ELR (cell line): ENCODE results near the gene PPFIA4.
A peak's percentile ranks its signal among the peaks of the same experiment; 100 is the strongest.

ENCODE experiments used
- DNase-seq: peaks from one replicate; pipeline ENCODE4 v3.0.0-alpha.2; 2015; ENCODE audit warnings: low read depth

The PPFIA4 gene

DNA sequence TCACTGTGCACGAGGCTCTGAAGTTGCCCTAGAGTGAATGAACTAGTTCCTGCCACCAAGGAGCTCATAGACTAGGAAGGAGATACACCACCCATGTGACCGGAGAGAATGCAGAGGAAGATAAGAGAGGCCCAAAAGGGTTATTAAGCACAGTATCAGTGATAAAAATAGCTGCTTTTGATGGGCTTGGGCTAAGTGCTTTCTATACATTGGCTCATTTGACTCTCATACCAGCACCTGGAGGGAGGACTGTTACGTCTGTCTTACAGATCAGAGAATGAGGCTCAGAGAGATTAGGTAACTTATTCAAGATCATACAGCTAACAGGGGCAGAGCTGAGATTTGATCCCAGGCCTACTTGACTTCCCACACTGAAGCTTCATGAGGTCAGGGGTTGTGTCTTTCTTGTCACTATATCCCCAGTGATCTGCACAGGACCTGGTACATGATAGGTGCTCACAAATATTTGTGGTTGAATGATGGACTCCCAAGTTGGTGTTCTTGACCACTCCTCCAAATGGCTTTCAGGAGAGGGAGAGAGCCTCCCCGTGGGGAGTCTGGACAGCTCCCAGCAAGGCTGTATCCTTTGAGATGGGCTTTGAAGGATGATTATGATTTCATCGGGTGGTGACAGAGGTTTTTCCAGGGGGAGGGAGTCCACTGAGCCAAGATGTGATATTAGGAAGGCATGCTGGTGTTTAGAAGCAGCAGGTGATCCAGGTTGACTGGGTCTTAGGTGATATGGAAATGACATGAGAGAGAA lies 14.4 kb downstream of the PPFIA4 start:
- no peak for DNase-seq

DNA sequence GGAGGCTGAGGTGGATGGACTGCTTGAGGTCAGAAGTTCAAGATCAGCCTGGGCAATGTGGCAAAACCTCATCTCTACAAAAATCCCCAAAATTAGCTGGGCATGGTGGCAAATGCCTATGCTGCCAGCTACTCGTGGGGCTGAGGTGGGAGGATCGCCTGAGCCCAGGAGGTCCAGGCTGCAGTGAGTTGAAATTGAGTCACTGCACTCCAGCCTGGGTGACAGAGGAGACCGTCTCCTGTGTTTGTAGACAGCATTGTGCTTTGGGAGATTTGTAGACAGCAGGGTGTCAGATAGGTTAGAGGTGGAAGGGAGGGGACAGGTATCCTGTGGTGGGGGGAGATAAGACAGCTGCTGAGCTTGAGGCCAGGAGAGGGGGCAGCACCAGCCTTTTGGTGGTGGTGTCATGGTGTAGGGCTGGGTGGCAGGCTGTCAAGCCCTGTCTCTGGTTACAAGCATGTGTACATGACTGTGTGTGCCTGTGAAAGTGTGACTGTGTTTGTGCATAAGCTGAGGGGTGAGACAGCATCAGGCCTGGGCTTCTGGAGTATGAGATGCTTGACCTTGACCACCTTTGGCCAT lies 15.2 kb downstream of the PPFIA4 start:
- no peak for DNase-seq

DNA sequence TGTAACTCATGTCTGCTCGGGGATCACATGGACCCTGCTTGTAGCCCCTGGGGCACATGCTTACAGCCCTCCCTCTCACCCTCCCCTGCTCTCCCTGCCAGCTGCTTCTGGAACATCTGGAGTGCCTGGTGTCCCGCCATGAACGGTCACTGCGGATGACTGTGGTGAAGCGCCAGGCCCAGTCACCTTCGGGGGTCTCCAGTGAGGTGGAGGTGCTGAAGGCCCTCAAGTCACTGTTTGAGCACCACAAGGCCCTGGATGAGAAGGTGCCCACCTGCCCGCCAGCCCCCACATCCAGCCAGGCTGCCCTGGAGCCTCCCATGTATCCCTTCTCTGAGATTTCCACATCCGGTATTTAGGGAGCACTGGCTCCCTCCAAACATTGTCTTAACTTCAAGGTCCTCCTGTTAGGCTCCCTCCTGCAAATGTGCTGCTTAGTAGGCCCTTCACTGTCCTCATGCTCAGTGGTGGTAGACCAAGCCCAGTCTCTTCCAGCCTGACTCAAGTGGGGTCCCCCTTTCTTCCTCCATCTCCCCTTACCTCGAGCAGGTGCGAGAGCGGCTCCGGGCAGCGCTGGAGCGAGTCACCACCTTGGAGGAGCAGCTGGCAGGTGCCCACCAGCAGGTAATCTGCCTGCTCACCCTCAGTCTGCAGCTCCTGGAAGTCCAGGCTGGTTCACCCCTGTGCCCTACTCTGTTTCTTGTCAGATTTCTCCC lies 17.7 kb downstream of the PPFIA4 start:
- DNase-seq = no peak

DNA sequence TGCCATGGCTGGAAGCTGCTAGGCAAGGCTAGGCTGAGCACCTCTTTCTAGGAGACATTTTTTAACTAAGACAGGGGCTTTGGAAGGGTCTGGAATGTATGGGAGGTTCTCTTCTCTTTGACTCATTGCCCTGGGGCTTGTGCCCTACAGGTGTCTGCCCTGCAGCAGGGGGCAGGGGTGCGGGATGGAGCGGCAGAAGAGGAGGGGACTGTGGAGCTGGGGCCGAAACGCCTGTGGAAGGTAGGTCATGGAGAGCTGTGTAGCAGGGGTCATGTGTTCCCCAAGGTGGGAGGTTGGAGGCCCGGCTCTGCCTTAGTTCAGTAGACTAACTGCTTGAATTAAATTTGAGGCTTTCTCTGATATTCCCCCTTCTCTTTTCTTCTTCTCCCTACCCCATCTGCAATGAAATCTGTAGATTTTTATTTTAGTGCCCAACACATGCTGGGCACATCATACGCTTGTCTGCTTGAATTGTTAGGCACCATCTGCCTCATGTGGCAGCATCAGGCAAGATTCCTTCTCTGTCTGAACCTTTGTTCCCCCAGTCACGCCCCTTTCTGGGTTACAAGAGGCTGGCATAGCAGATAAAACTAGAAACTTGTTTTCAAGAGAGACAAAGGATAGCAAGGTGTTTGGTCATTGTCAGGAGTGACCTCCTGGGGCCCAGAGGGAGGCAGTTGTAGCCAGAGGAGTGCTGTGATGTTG lies 18.4 kb downstream of the PPFIA4 start:
- DNase-seq = no peak

DNA sequence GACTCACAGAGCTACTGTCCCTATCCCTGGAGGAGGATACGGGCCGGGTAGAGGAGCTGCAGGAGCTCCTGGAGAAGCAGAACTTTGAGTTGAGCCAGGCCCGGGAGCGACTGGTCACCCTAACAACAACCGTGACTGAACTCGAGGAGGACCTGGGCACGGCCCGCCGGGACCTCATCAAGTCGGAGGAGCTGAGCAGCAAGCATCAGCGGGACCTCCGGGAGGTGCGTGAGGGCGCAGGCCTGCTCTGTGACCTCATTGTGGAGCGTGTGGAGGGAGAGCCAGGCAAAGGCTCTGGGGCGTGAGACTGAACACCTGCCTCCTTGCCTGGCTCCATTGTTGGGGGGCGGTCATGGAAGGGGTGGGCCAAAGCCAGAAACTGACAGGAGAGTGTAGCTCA lies 19.0 kb downstream of the PPFIA4 start:
- no peak for DNase-seq

DNA sequence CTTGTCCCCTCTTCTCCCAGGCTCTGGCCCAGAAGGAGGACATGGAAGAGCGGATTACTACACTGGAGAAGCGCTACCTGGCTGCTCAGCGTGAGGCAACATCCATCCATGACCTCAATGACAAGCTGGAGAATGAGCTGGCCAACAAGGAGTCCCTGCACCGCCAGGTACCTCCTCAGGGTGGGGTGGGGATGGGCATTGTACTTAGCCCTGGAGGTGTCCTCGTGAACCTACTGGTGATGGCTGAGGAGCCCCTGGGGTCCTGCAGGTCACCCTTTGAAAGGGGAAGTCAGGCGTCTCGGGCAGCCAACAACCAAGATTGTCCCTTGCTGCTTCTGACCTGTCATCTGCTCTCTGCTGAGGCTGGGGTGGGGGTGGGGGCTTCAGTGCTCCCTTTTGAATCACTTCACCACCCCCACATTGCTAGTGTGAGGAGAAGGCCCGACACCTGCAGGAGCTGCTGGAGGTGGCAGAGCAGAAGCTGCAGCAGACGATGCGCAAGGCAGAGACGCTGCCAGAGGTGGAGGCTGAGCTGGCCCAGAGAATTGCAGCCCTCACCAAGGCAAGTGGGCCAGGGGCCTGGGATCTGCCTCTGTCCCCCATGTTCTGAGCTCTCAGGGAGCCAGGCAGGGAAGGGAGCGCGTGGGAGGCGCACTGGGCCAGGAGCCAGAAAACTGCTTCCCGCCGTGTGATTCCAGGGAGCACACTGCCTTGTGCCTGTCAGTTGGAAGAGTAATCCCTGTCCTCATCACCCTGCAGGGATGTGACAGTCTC lies 19.7 kb downstream of the PPFIA4 start:
- no peak for DNase-seq

DNA sequence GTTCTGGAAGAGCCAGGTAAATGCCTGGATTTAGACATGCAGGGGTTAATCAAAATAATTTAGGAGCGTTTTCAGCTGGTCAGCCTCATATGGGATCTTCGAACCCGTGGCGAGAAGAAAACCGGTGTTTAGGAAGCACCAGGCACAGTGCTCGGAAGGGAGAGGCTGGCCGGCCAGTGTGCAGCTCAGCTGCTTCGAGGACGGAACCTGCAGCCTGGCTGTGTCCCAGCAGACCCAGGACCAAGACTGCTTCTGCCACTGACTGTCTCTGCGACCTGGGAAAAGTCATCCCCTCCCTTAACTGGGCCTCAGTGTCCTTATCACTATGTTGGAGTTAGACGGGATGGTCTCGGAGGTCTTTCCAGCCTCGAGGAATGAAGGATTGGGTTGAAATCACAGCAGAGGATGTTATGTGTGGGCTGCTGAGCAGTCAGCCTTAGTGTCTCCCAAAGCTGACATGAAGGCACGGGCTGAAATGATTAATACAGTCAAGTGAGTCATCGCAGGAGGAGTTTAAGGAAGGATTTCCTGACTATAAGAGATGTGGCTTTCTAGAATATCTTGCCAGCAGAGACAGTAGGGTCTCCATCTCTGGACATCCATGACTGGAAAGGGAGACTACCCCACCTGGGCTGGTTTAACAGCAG lies 20.8 kb downstream of the PPFIA4 start:
- DNase-seq = peak; percentile 88

DNA sequence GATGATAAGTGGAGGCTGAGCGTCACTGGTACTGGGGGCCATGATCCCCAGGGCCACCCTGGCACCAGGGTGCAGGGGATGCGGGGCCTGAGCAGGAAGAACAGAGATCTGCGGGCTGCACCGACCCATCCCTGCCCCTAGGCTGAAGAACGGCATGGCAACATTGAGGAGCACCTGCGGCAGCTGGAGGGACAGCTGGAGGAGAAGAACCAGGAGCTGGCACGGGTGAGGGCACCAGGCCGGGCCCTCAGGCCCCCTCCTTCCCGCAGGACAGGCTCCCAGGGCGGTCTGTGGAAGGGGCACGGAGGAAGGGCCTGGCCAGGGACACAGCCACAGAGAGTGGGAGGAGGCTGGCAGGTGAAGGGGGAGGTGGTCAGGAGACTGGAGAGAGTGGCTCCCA lies 21.8 kb downstream of the PPFIA4 start:
- DNase-seq = no peak

DNA sequence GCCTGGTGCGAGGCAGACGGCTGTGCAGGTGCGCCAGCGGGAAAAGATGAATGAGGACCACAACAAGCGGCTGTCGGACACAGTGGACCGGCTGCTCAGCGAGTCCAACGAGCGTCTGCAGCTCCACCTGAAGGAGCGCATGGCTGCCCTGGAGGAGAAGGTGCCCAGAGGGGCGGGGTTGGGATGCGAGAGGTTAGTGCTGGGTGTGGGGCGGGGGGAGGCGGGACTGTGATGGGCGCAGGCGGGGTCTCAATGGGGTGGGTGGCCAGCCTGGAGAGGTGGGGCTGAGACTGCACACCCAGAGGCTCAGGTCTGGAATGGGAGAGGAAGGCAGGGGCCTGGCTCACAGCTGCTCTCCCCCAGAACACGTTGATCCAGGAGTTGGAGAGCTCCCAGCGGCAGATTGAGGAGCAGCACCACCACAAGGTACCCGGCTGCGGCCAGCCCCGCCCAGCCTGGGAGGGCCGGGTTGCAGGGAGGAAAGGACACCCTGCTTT lies 22.3 kb downstream of the PPFIA4 start:
- peak; percentile 30 for DNase-seq

DNA sequence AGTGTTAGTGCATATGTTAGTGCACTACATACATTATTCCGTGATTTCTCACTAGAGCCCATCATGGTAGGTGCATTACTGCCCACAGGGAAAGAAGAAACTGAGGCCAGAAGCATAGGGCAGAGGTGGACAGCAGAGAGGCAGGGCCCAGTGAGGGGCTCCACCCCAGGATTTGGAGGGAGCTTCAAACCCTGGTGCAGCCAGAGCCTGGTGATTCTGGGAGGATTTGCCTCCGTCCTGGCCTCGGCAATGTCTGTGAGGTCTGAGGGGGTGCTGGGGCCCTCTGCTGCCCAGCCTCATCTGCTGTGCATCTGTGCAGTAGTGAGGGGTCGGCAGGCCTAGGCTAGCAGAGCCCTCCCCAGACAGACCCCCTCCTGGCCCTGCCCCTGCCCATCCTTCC lies 22.8 kb downstream of the PPFIA4 start:
- no peak for DNase-seq

DNA sequence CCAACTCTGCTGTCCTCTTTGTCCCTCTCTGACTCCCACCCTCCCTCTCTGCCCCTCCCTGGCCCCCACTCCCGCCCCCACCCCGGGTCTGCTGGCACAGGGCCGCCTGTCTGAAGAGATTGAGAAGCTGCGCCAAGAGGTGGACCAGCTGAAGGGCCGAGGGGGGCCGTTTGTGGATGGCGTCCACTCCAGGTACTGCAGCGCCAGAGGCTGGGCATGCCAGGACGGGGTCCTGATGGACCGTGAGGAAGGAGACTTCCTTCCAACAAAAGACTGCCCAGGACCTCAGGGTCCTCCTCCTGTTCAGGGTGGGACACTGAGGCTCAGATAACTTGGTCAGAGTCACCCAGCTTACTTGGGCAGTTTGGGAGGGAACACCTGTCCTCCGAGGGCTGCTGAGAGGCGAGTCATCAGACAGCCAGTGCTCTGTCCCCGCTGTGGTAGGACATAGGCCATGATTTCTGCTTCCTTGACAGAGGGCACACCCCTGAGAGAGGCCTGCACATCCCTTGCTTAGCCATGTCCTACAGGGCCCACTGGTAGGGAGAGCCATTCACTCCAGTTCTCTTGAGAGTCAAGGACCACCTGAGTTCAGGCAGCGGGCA lies 23.4 kb downstream of the PPFIA4 start:
- no peak for DNase-seq

DNA sequence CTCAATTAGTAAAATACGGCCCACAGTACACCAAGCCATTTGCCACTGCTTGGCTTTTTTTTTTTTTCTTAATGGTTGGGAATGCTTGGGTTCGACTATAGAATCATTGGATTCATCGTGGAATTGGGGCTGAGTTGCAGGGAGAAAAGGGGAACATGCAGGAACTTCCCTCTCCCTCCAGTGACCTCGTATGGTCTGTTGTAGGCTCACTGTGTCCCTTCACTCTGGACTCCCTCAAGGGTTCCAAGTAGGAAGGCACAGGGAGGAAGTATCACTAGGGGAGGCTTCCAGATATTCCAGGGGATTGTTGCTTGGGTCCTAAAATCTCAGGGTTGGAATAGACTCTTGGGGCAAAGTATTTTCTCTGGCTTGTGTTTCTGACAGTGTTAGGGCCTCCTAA lies 24.5 kb downstream of the PPFIA4 start:
- no peak for DNase-seq

DNA sequence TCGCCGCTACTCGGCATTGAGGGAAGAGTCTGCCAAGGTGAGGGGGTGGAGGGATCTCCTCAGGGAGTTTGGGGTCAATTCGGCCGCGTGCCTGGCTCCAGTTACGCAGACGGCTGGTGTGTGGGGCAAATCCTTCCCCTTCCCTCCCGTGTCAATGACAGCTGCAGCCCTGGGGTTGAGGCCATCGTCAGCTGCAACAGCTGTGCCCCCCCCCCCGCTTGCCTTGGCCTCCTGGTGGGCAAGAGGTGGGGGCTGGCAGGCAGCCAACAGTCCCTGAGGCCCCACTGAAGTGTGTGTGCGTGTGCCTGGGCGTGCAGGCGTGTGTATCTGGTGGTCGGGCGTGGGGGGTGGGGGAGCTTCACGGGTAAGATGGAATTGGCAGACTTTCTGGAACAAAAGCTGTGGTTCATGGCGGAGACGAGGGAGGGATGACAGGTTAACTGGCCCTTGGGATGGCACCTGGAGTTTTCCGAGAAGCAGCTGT lies 25.6 kb downstream of the PPFIA4 start:
- DNase-seq = no peak

DNA sequence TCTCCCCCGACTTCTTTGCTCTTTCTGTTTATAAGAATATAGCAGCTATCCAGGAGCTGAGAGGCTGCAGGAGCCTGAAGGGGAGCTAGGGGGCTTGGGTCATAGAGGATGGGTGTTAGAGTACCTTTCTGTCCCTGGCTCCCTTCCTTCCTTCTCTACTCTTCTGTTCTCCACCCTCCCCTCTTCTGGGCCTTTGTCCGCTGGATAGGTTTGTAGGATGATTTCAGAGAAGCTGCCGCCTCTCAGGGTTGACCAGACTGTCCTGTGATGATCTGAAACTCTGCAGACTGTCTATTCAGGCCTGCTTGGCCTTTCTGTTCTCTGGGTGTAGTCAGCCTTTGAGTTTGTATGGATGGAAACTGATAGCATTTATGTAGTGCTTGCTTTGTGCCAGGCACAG lies 26.3 kb downstream of the PPFIA4 start:
- no peak for DNase-seq

DNA sequence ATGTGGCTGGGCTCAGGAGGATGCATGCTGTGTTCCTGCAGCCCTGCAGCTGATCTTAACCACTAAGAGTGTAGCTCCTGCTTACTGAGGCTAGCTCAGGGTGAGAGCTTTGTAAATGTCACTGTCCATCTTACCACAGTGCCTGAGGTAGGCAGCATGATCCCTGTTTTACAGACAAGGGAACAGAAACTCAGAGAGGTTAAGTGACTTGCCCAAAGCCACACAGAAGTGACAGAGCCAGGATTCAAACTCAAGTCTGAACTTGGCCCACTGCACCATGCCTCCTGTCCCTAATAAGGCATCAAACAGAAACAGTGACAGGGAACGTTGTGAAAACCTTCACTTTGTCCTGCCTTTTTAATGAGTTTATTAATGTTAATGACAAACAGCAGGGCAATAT lies 27.9 kb downstream of the PPFIA4 start:
- no peak for DNase-seq

DNA sequence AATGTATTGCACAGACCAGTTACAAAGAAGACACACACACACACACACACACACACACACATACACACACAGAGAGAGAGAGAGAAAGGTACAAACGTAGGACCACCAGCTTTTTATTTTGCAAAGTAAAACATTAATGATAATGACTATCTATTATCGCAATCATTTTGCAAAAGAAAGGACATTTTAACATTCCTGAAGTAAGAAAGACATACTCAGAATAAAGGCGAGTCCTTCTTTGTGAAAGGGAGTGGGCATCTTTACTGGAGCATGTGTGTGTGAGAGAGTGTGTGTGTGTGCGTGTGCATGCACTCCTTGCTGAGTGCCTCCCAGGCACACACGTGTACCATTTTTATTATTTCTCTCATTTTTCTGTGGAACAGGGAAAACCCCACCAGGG lies 28.4 kb downstream of the PPFIA4 start:
- no peak for DNase-seq

DNA sequence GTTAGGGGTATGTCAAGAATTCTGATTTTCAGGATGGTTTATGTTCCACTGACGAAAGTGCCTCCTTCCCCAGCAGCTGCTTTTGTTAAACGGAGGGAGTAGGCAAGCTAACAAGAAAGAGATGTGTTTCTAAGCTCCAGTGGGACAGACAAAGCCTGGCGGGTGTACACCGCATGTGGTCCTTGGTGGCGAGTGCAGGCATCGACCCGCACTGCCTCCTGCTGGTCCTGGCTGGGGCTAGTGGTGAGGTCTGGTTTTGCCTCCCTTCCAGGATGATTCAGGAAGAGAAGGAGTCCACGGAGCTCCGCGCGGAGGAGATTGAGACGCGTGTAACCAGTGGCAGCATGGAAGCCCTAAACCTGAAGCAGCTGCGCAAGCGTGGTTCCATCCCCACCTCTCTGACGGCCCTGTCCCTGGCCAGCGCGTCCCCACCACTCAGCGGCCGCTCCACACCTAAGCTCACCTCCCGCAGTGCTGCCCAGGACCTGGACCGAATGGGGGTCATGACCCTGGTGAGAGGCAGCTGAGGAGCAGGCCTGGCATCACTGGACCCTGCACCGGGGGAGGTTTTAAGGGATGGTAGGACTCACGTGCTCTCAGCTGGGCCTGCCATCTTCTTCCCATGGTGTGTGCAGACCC lies 29.0 kb downstream of the PPFIA4 start:
- no peak for DNase-seq

DNA sequence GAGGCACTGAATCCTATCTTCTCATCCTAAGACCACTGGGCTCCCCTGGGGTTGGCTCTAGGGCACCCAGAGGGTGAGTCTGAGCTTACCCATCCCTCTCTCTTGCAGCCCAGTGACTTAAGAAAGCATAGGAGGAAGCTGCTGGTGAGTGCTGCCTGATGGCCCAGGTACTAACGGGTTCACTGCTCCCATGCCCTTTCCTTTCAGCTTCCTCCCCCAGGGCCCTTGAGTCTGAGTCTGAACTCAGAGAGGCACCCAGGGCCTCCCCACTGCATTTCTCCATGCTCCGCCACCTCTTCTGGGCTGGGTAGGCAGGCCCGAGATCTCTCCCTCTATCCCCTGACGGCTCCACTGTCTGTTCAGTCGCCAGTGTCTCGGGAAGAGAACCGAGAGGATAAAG lies 29.7 kb downstream of the PPFIA4 start:
- no peak for DNase-seq

DNA sequence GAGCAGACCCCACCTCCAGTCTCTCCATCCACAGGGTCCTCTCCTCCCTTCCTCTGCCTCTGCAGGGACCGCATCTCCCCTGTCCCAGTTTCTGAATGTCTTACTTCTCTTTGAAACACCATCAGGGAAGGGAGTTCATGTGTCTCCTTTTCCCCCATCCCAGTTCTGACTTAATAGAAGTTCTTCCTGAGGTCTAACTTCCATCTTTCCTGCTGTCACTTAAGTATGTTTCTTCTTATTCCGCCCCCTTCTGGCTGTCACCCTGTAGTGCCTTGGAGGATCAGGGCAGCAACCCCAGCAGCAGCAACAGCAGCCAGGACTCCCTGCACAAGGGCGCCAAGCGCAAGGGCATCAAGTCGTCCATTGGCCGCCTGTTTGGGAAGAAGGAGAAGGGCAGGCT lies 30.2 kb downstream of the PPFIA4 start:
- peak; percentile 18 for DNase-seq
